ENCODE measurements around the gene SUN1. TPM values are rescaled to one million over a fixed set of nuclear protein-coding genes. Genes with fewer than 3 reads are reported as not detected.

The SUN1 gene
- total and polyA plus RNA-seq, 7 donors: 23.4 to 130 (median 108) TPM

DNA sequence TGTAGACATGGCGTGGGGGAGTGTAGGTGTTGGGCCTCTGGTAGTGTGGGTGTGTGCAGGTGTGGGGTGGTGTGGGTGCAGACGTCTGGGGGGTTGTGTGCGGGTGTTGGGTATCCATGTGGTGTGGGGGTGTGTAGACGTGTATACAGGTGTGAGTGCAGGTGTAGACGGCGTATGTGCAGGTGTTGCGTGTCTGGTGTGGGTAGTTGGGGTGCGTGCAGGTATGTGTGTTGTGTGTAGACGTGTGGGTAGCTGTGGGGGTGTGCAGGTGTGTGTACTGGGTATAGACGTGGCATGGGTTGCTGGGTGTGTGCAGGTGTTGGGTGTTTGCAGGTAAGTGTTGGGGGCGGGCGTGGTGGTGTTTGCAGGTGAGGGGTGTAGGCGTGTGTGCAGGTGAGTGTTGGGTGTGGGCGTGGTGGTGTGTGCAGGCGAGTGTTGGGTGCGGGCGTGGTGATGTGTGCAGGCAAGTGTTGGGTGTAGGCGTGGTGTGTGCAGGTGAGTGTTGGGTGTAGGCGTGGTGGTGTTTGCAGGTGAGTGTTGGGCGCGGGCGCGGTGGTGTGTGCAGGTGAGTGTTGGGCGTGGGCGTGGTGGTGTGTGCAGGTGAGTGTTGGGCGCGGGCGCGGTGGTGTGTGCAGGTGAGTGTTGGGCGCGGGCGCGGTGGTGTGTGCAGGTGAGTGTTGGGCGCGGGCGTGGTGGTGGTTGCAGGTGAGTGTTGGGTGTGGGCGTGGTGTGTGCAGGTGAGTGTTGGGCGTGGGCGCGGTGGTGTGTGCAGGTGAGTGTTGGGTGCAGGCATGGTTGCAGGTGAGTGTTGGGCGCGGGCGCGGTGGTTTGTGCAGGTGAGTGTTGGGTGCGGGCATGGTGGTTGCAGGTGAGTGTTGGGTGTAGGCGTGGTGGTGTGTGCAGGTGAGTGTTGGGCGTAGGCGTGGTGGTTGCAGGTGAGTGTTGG, 60.6 kb downstream of the SUN1 start:
- H3K9me3 ChIP-seq: no peaks in the 10 kb centered on the region
- intact Hi-C loops (cut with DNase I): no loop called here
- H3K4me3 ChIP-seq: no peak overlapping the region
- peaks cover 37 to 89% (median 61%) of the 10 kb centered on the region in 4 donors for H3K36me3 ChIP-seq
- WGBS, 2 donors: 86 to 94% methylated on average over 47 to 48 of the region's 48 CpGs
- DNase-seq: no peak
- no peaks in the 10 kb centered on the region for H3K27me3 ChIP-seq
- peaks cover 0 to 8% (median 7%) of the 10 kb centered on the region in 4 donors for H3K4me1 ChIP-seq
- no peak for TF ChIP-seq CTCF (IDR thresholded peaks at IDR 0.05)
- TF ChIP-seq POLR2AphosphoS5 (IDR thresholded peaks at IDR 0.05): no peak
- TF ChIP-seq POLR2A (IDR thresholded peaks at IDR 0.05): no peak
- TF ChIP-seq EP300 (IDR thresholded peaks at IDR 0.05): no peak
- H3K27ac ChIP-seq: no peak overlapping the region

GRCh38 chr7:893686-894085, 61.4 kb downstream of the SUN1 start:
- H3K4me3 ChIP-seq: no peak overlapping the region
- no peak overlapping the region for H3K27ac ChIP-seq

DNA sequence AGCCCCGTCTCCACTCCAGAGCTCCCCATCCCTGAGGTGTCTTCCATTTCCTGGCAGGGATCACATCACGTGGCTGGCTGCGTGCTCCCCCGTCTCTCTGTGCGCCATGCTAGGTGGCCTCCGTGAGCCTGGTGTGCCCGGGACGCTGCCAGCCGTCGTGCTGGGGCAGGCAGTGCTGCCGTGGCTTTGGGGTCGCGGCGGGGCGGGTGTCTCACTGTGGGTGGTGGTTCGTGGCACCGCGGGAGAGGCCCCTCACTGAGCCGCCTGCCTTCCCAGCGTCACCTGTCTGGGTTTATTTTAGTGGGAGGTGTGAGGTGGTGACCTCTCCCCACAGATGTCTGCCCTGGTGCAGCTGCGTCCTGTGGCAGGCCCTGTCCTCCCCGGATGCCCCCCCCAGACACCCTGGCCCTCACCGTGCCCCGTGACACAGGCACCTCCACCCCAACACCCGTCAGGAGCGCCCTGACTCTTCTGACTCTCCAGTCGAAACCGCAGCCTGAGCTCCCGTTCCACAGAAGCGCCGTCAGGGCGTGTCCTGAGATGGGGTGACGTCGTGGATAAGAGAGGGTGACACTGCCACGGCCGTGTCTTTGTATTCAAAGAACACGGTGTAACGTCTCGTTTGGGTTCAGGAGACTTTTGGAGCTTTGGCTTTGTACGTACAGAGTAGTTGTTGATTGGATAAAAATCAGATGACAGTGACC, 62.0 kb downstream of the SUN1 start:
- H3K4me1 ChIP-seq: peaks cover 0 to 11% (median 10%) of the 10 kb centered on the region in 4 donors
- no peak overlapping the region for H3K27ac ChIP-seq
- WGBS, 2 donors: 94 to 97% methylated on average over 40 of the region's 40 CpGs
- intact Hi-C loops (cut with DNase I): no loop called here
- DNase-seq: no peak
- no peak for TF ChIP-seq POLR2A (IDR thresholded peaks at IDR 0.05)
- TF ChIP-seq EP300 (IDR thresholded peaks at IDR 0.05): no peak
- no peak for TF ChIP-seq CTCF (IDR thresholded peaks at IDR 0.05)
- no peak for TF ChIP-seq POLR2AphosphoS5 (IDR thresholded peaks at IDR 0.05)
- peaks cover 34 to 89% (median 52%) of the 10 kb centered on the region in 4 donors for H3K36me3 ChIP-seq
- H3K27me3 ChIP-seq: no peaks in the 10 kb centered on the region
- no peaks in the 10 kb centered on the region for H3K9me3 ChIP-seq
- no peak overlapping the region for H3K4me3 ChIP-seq

More at GRCh38 chr7:893686-894085, 61.4 kb downstream of the SUN1 start:
- Histone ChIP-seq H3K4me1 (peaks cover 0 to 11% (median 10%) of the 10 kb centered on the region in 4 donors), H3K27me3 (no peaks in the 10 kb centered on the region), H3K36me3 (peaks cover 34 to 89% (median 54%) of the 10 kb centered on the region in 4 donors), H3K9me3 (no peaks in the 10 kb centered on the region)
- TF ChIP-seq POLR2A (IDR thresholded peaks at IDR 0.05) (no peak), POLR2AphosphoS5 (IDR thresholded peaks at IDR 0.05) (no peak), CTCF (IDR thresholded peaks at IDR 0.05) (no peak), EP300 (IDR thresholded peaks at IDR 0.05) (no peak)
- DNase-seq: no peak
- intact Hi-C loops (cut with DNase I): no loop called here
- 95% methylated on average over 19 of the region's 19 CpGs for WGBS, 2 donors

DNA sequence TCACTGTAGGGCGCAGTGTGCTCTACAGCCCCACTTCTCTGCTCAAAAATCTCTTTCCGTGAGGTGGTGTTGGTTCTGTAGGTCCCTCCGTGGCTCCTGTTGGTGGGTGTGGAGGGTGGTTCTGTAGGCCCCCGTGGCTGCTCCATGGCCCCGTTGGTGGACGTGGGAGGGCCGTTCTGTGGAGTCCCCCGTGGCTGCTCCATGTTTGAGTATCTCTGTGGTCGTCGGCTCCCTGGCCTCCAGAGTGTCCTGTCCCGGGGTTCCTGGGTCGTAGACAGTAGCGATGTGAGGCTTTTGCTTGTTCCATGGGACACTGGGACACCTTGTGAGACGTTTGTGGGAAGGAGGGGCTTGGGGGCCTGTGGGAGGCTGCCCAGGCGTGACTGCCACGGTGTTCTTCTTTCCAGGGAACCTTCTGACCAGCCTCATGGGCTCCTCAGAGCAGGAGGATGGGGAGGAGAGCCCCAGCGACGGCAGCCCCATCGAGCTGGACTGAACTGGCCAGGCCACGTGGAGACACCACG, 62.7 kb downstream of the SUN1 start:
- Histone ChIP-seq H3K36me3 (peaks cover 38 to 93% (median 52%) of the 10 kb centered on the region in 4 donors), H3K4me1 (peaks cover 0 to 11% (median 10%) of the 10 kb centered on the region in 4 donors), H3K27me3 (no peaks in the 10 kb centered on the region), H3K4me3 (no peak overlapping the region), H3K27ac (no peak overlapping the region), H3K9me3 (no peaks in the 10 kb centered on the region)
- 93 to 95% methylated on average over 21 of the region's 21 CpGs for WGBS, 2 donors
- no peak for DNase-seq
- TF ChIP-seq POLR2A (IDR thresholded peaks at IDR 0.05) (no peak), CTCF (IDR thresholded peaks at IDR 0.05) (no peak), POLR2AphosphoS5 (IDR thresholded peaks at IDR 0.05) (no peak), EP300 (IDR thresholded peaks at IDR 0.05) (no peak)
- intact Hi-C loops (cut with DNase I): no loop called here
